Measurements from ENCODE around the gene PPP1R3E. TPM values are rescaled to one million over a fixed set of nuclear protein-coding genes. Genes with fewer than 3 reads are reported as not detected.

Gene PPP1R3E
- total RNA-seq, 4 donors from 2014 or later = 12.6 to 14.5 (median 13.9) TPM

GRCh38 chr14:23306412-23307145 lies 3.9 kb upstream of the PPP1R3E start, which contains the start of gene BCL2L2:
Gene BCL2L2 (plus strand): TSS chr14:23306833. CDS start chr14:23307768, 935 bp downstream.
- peak; percentile 96 to 97 for DNase-seq
- H3K36me3 ChIP-seq = peaks cover 3 to 8% of the 10 kb centered on the region in 2 donors
- H3K27ac ChIP-seq = peak within 1 kb of the TSS; percentile 70 to 88 (median 87)
- WGBS, 2 donors = 0 to 4% methylated on average over 22 to 24 of the region's 24 CpGs
- H3K4me1 ChIP-seq = peaks cover 25 to 38% of the 10 kb centered on the region in 2 donors
- intact Hi-C loops (cut with DNase I) = no loop called here
- H3K4me3 ChIP-seq (replicated peaks in 1 of 3) = peak within 1 kb of the TSS in 2 of 3 donors; percentile 69 to 73
- H3K27me3 ChIP-seq = no peaks in the 10 kb centered on the region
- H3K9me3 ChIP-seq = no peaks in the 10 kb centered on the region
- no peak for TF ChIP-seq CTCF (IDR thresholded peaks at IDR 0.05)
- peak; percentile 41 to 82 for TF ChIP-seq POLR2A (IDR thresholded peaks at IDR 0.05)

GRCh38 chr14:23301969-23302289 lies 730 bp downstream of the PPP1R3E start:
- TF ChIP-seq POLR2A (IDR thresholded peaks at IDR 0.05) = peak in 1 of 2 donors; percentile 83
- TF ChIP-seq CTCF (IDR thresholded peaks at IDR 0.05) = no peak
- 0% methylated on average over 4 to 16 of the region's 25 CpGs for WGBS, 2 donors
- H3K36me3 ChIP-seq = peaks cover 0 to 5% of the 10 kb centered on the region in 2 donors
- H3K27me3 ChIP-seq = no peaks in the 10 kb centered on the region
- H3K4me3 ChIP-seq (replicated peaks in 1 of 3) = peak overlapping the region; percentile 54 to 82 (median 64)
- H3K4me1 ChIP-seq = peaks cover 14 to 31% of the 10 kb centered on the region in 2 donors
- no peak for DNase-seq
- H3K27ac ChIP-seq = peak overlapping the region; percentile 82 to 98 (median 96)
- no peaks in the 10 kb centered on the region for H3K9me3 ChIP-seq
- intact Hi-C loops (cut with DNase I) = no loop called here

- peak overlapping the region; percentile 98 to 100 (median 100) for H3K27ac ChIP-seq
- H3K4me1 ChIP-seq = peaks cover 14 to 31% of the 10 kb centered on the region in 2 donors
- no peaks in the 10 kb centered on the region for H3K27me3 ChIP-seq
- peaks cover 0 to 5% of the 10 kb centered on the region in 2 donors for H3K36me3 ChIP-seq
- intact Hi-C loops (cut with DNase I) = no loop called here
- 0 to 1% methylated on average over 30 to 33 of the region's 87 CpGs for WGBS, 2 donors
- H3K4me3 ChIP-seq (replicated peaks in 1 of 3) = peak overlapping the region; percentile 54 to 87 (median 64)
- DNase-seq = peak; percentile 98 to 99
- TF ChIP-seq POLR2A (IDR thresholded peaks at IDR 0.05) (peak; percentile 53 to 81), CTCF (IDR thresholded peaks at IDR 0.05) (peak; percentile 16 to 92 (median 60))
- H3K9me3 ChIP-seq = no peaks in the 10 kb centered on the region
Observed at GRCh38 chr14:23301288-23301968, 1.2 kb downstream of the PPP1R3E start.

GRCh38 chr14:23300687-23301223 lies 1.9 kb downstream of the PPP1R3E start:
- TF ChIP-seq CTCF (IDR thresholded peaks at IDR 0.05) = no peak
- no peak for TF ChIP-seq POLR2A (IDR thresholded peaks at IDR 0.05)
- Histone ChIP-seq H3K27ac (peak overlapping the region; percentile 98 to 100 (median 100)), H3K27me3 (no peaks in the 10 kb centered on the region), H3K36me3 (peaks cover 0 to 5% of the 10 kb centered on the region in 2 donors), H3K4me3 (replicated peaks in 1 of 3) (peak overlapping the region; percentile 25 to 87 (median 50)), H3K9me3 (no peaks in the 10 kb centered on the region), H3K4me1 (peaks cover 9 to 26% of the 10 kb centered on the region in 2 donors)
- WGBS, 2 donors = 3 to 4% methylated on average over 13 of the region's 13 CpGs
- DNase-seq = peak; percentile 33 to 46
- intact Hi-C loops (cut with DNase I) = no loop called here
